DOHH2 (cell line): ENCODE measurements around the gene BMP8B.
"Not testable (repeated sequence)": the region's sequence is repeated elsewhere in the genome, so short reads cannot be mapped to it uniquely, and the experiment has no call there.

Experiments used
- H3F3A ChIP-seq: fragments of 200-600 bp; sonication (generic), shearing (Covaris generic); 2 replicates; pipeline ENCODE4 v1.6.0; 2016; ENCODE audit warnings: antibody characterized with exemption, mild to moderate bottlenecking; ENCODE audit not compliant: control insufficient read depth, insufficient read depth
- H3K27ac ChIP-seq: fragments of 200-600 bp; sonication (generic); 2 replicates; pipeline ENCODE4 v1.5.1; 2014; ENCODE audit warnings: low read depth, mild to moderate bottlenecking, low read length, moderate library complexity
- H3K27me3 ChIP-seq: fragments of 200-600 bp; sonication (generic); 2 replicates; pipeline ENCODE4 v1.6.1; 2014; ENCODE audit warnings: mild to moderate bottlenecking, low read length, mixed read lengths; ENCODE audit not compliant: control insufficient read depth
- H3K36me3 ChIP-seq: fragments of 200-600 bp; sonication (generic); 2 replicates; pipeline ENCODE4 v1.6.1; 2014; ENCODE audit warnings: mild to moderate bottlenecking, low read length, moderate library complexity, mixed read lengths; ENCODE audit not compliant: control insufficient read depth
- H3K4me1 ChIP-seq: fragments of 200-600 bp; sonication (generic); 2 replicates; pipeline ENCODE4 v1.6.1; 2014; ENCODE audit warnings: mild to moderate bottlenecking, low read length, mixed read lengths; ENCODE audit not compliant: control insufficient read depth
- H3K4me2 ChIP-seq: fragments of 200-600 bp; sonication (generic); 2 replicates; pipeline ENCODE4 v1.6.0; 2014; ENCODE audit warnings: mild to moderate bottlenecking, low read length, moderate library complexity
- H3K4me3 ChIP-seq: fragments of 200-600 bp; sonication (generic); 2 replicates; pipeline ENCODE4 v1.5.1; 2014; ENCODE audit warnings: mild to moderate bottlenecking, low read length, mixed read lengths
- H3K79me2 ChIP-seq: fragments of 200-600 bp; sonication (generic); 2 replicates; pipeline ENCODE4 v1.6.1; 2014; ENCODE audit warnings: mild to moderate bottlenecking, low read length, mixed read lengths; ENCODE audit not compliant: control insufficient read depth
- H3K9me2 ChIP-seq: fragments of 200-600 bp; sonication (generic); replicated peaks from 2 replicates; pipeline ENCODE4 v1.6.1; 2014; ENCODE audit warnings: mild to moderate bottlenecking, low read length, mixed read lengths; ENCODE audit not compliant: control insufficient read depth
- H3K9me3 ChIP-seq: fragments of 200-600 bp; sonication (generic); 2 replicates; pipeline ENCODE4 v1.6.1; 2014; ENCODE audit warnings: antibody characterized with exemption, low read length, mixed read lengths; ENCODE audit not compliant: control insufficient read depth, insufficient read depth
- H4K20me1 ChIP-seq: fragments of 200-600 bp; sonication (generic); 2 replicates; pipeline ENCODE4 v1.6.0; 2014; ENCODE audit warnings: low read depth, mild to moderate bottlenecking, antibody characterized with exemption, low read length, moderate library complexity; ENCODE audit not compliant: control insufficient read depth, insufficient read depth

Gene BMP8B

GRCh38 chr1:39771022-39771532 lies 17.6 kb downstream of the BMP8B start, which contains the start of gene OXCT2:
TSS of gene OXCT2 (minus strand) at chr1:39771348. CDS start at chr1:39771255, 93 bp downstream.
- not testable (repeated sequence) for H3K36me3 ChIP-seq, H4K20me1 ChIP-seq, H3K27ac ChIP-seq

DNA sequence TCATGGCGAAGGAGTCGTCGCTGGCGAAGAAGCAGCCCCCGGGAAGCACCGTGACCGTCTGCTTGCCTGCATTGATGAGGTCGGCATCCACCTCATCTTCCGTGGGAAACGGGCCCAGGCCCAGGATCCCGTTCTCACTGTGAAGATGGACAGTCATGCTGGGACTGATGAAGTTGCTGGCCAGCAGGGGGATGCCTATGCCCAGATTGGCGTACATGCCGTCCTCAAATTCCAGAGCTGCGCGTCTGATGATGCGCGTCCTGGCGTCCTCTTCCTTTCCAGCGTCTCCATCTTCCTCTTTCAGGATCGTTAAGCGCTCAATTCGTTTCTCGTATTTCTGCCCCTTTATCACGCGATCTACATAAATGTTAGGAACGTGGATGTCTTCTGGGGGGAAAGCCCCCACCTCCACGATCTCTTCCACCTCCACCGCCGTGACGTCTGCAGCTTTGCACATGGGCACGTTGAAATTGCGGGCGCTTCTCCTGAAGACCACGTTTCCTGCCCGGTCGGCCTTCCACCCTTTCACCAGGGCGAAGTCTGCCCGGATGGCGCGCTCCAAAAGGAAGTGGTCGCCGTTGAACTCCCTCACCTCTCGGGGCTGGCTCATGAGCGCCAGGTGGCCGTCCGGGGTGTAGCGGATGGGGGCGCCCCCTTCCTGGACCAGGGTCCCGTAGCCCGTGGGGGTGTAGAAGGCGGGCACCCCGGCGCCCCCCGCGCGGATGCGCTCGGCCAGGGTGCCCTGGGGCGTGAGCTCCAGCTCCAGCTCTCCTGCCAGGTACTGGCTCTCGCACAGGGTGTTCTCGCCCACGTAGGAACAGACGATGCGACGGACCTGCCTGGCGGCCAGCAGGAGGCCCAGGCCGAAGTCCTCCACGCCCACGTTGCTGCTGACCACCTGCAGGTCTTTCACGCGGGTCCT lies 18.3 kb downstream of the BMP8B start:
- H3K79me2 ChIP-seq, H3K27ac ChIP-seq, H3K4me3 ChIP-seq: not testable (repeated sequence)

More at GRCh38 chr1:39771022-39771532, 17.6 kb downstream of the BMP8B start, which contains the start of gene OXCT2:
- not testable (repeated sequence) for H3K79me2 ChIP-seq, H3F3A ChIP-seq, H3K4me1 ChIP-seq, H3K9me3 ChIP-seq, H3K27me3 ChIP-seq, H3K4me3 ChIP-seq, H3K4me2 ChIP-seq, H3K9me2 ChIP-seq

DNA sequence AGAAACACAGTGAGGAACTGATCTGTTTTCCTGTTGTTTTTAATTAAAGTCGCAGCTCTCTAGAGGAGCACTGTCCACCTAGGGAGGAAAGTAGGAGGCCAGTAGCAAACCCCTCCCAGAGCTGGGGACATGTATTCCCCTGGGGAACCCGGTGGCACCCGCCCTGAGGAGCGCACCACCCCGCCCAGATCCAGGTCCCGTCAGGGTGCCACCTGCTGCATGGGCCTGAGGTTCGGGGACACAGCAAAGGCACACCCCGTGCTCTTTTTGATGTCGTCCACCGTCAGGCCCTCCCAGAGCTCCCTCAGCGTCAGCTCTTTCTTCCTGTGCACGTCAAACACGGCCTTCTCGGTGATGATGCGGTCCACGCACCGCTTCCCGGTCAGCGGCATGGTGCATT lies 19.2 kb downstream of the BMP8B start:
- not testable (repeated sequence) for H3K27ac ChIP-seq, H3K79me2 ChIP-seq, H3K9me2 ChIP-seq, H3K27me3 ChIP-seq, H3K4me2 ChIP-seq, H3K4me3 ChIP-seq, H3F3A ChIP-seq, H4K20me1 ChIP-seq, H3K4me1 ChIP-seq, H3K9me3 ChIP-seq, H3K36me3 ChIP-seq

More for the DNA sequence above, 18.3 kb downstream of the BMP8B start:
- H3K27me3 ChIP-seq, H3K4me1 ChIP-seq, H3K36me3 ChIP-seq, H4K20me1 ChIP-seq, H3K9me2 ChIP-seq, H3K4me2 ChIP-seq, H3F3A ChIP-seq, H3K9me3 ChIP-seq: not testable (repeated sequence)

DNA sequence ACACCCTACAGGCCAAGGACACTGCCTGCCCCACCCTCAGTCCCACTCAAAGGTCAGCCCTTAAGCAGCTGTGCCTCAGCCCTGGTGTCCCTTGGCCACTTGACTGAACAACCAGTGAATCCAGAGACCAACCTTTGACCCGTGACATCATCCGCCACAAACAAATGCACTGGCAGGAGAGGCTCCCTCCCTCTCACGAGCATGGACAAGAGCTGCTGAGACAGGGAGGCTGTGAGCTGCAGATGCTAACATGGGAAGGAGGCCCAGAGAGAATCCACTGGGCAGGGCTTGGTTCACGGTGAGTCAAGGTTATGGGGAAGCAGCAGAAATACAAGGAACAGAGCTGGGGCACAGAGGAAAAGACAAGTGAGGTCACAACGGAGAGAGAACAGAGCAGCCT lies 22.2 kb downstream of the BMP8B start:
- H3K4me1 ChIP-seq, H3K79me2 ChIP-seq, H3K4me3 ChIP-seq, H3K9me3 ChIP-seq, H3F3A ChIP-seq, H4K20me1 ChIP-seq, H3K27ac ChIP-seq, H3K4me2 ChIP-seq, H3K36me3 ChIP-seq, H3K27me3 ChIP-seq, H3K9me2 ChIP-seq: not testable (repeated sequence)

DNA sequence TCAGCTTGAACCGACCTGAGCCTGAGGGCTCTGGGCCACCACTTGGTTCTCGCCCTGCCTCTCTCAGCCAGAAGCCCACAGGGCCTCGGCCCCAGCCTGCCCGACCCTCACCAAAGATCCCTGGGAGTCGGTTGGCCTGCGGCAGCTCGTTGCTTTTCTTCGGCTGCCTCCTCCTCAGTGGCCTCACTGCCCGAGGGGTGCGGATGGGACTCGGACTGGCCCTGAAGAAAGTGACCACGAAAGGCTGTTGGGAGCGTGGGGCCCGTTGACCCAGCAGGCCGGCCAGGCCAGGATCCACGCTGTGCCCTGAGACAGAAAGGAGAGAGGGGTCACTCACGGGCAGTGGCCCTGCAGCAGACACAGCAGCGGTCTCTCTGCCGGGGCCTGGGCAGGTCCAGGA lies 24.2 kb downstream of the BMP8B start:
- H3K9me3 ChIP-seq, H3F3A ChIP-seq, H3K4me3 ChIP-seq, H3K27me3 ChIP-seq, H3K27ac ChIP-seq, H3K4me2 ChIP-seq, H4K20me1 ChIP-seq, H3K4me1 ChIP-seq, H3K9me2 ChIP-seq, H3K79me2 ChIP-seq, H3K36me3 ChIP-seq: not testable (repeated sequence)

DNA sequence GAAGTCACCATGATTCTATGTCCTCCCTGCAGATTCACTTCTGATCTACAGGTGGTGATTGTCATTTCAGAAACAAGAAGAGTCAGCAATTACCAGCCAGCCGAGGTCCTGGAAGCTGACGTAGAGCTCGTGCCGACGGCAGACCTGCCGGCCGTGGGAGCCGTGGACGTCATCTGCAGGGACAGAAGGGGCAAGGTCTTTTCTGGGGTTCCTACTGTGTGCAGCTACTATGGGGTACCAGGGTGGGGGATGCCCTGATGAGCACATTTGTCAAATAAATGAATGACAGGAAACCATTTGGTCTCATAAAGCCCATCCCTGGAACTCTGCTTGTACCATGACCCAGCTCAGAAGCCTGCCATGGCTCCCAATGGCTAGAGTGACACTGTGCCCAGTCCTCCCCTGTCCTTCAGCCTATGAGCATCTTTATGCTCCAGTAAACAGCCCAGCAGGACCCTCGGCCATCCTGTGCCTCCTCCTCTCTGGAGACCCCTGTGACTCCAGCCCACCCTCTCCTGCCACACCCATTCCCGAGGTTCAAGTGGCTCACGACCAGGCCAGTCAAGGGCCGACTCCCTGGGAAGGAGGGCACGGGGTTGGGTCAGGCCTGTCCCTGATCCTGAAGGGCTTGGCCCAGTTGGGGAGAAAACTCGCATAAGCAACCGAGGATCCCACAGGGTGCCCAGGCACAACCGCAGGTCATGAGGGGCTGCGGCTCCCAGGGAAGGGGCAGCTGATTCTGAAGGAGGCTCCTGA lies 24.9 kb downstream of the BMP8B start:
- H3K4me2 ChIP-seq, H3F3A ChIP-seq: not testable (repeated sequence)

More for the DNA sequence above, 24.9 kb downstream of the BMP8B start:
- H3K9me3 ChIP-seq, H3K27ac ChIP-seq, H3K36me3 ChIP-seq, H3K4me1 ChIP-seq, H3K4me3 ChIP-seq, H3K27me3 ChIP-seq, H3K79me2 ChIP-seq, H4K20me1 ChIP-seq, H3K9me2 ChIP-seq: not testable (repeated sequence)
